HG02884 (cell line): ENCODE results near the gene TRAFD1.

Source experiments
- ATAC-seq: cut with Tn5 transposase; IDR thresholded peaks from one replicate; pipeline ENCODE4 v1.9.1; 2021; ENCODE audit warnings: mild to moderate bottlenecking, moderate library complexity; ENCODE audit not compliant: unreplicated experiment

TRAFD1 gene

GRCh38 chr12:112198120-112198733 lies 72.9 kb downstream of the TRAFD1 start:
- ATAC-seq = no peak

GRCh38 chr12:112199136-112199535 lies 73.8 kb downstream of the TRAFD1 start:
- no peak for ATAC-seq
